MM.1S (cell line): ENCODE measurements around the gene EVI2A.
"Not testable (repeated sequence)": the region's sequence is repeated elsewhere in the genome, so short reads cannot be mapped to it uniquely, and the experiment has no call there.

Experiments used
- DNase-seq: peaks from one replicate; pipeline ENCODE4 v3.0.0-alpha.2; 2015
- H2AFZ ChIP-seq: fragments of 300-600 bp; sonication (generic); 2 replicates; pipeline ENCODE4 v1.6.0; 2016; ENCODE audit warnings: antibody characterized with exemption, low read length
- H3F3A ChIP-seq: fragments of 300-600 bp; sonication (generic); 2 replicates; pipeline ENCODE4 v1.6.1; 2016; ENCODE audit warnings: mild to moderate bottlenecking, antibody characterized with exemption, low read length, moderate library complexity, mixed read lengths; ENCODE audit not compliant: insufficient read depth
- H3K27ac ChIP-seq: fragments of 300-600 bp; sonication (generic); 2 replicates; pipeline ENCODE4 v1.5.1; 2016; ENCODE audit warnings: mild to moderate bottlenecking, low read length
- H3K27me3 ChIP-seq: fragments of 300-600 bp; sonication (generic); replicated peaks from 2 replicates; pipeline ENCODE4 v1.6.0; 2016; ENCODE audit warnings: low read length; ENCODE audit not compliant: insufficient read depth
- H3K36me3 ChIP-seq: fragments of 300-600 bp; sonication (generic); replicated peaks from 2 replicates; pipeline ENCODE4 v1.6.1; 2016; ENCODE audit warnings: mild to moderate bottlenecking, low read length, mixed read lengths; ENCODE audit not compliant: insufficient read depth
- H3K4me1 ChIP-seq: fragments of 300-600 bp; sonication (generic); 2 replicates; pipeline ENCODE4 v1.6.1; 2016; ENCODE audit warnings: low read length, mixed read lengths
- H3K4me2 ChIP-seq: fragments of 300-600 bp; sonication (generic); 2 replicates; pipeline ENCODE4 v1.6.0; 2016; ENCODE audit warnings: low read depth, low read length
- H3K4me3 ChIP-seq: fragments of 300-600 bp; sonication (generic); 2 replicates; pipeline ENCODE4 v1.5.1; 2016; ENCODE audit warnings: low read length, mixed read lengths
- H3K79me2 ChIP-seq: fragments of 300-600 bp; sonication (generic); 2 replicates; pipeline ENCODE4 v1.6.1; 2016; ENCODE audit warnings: mixed run types, low read length, mixed read lengths
- H3K9ac ChIP-seq: fragments of 300-600 bp; sonication (generic); 2 replicates; pipeline ENCODE4 v1.6.1; 2016; ENCODE audit warnings: low read length, mixed read lengths
- H3K9me2 ChIP-seq: fragments of 300-600 bp; sonication (generic); replicated peaks from 2 replicates; pipeline ENCODE4 v1.6.1; 2016; ENCODE audit warnings: mild to moderate bottlenecking, low read length, mixed read lengths; ENCODE audit not compliant: insufficient read depth
- H3K9me3 ChIP-seq: fragments of 300-600 bp; sonication (generic); replicated peaks from 2 replicates; pipeline ENCODE4 v1.6.1; 2016; ENCODE audit warnings: mild to moderate bottlenecking, low read length, mixed read lengths; ENCODE audit not compliant: insufficient read depth
- H4K20me1 ChIP-seq: fragments of 300-600 bp; sonication (generic); 2 replicates; pipeline ENCODE4 v1.6.1; 2016; ENCODE audit warnings: mild to moderate bottlenecking, low read length, moderate library complexity, mixed read lengths; ENCODE audit not compliant: insufficient read depth
- EZH2 ChIP-seq: fragments of 300-600 bp; sonication (generic); optimal IDR thresholded peaks from 2 replicates; pipeline ENCODE3; 2017; ENCODE audit warnings: low read depth, mild to moderate bottlenecking, antibody characterized with exemption, low read length, mixed read lengths
- EZH2phosphoT487 ChIP-seq: fragments of 300-600 bp; sonication (generic); IDR thresholded peaks from 2 replicates; pipeline ENCODE4 v1.6.1; 2018; ENCODE audit warnings: antibody characterized with exemption, low read length
- TF ChIP-seq, protein P1 (sequence below): fragments of 300-600 bp; sonication (generic); IDR thresholded peaks from 2 replicates; pipeline ENCODE4 v1.5.1; 2016; ENCODE audit warnings: antibody characterized with exemption, low read length, mixed read lengths

The EVI2A gene

DNA sequence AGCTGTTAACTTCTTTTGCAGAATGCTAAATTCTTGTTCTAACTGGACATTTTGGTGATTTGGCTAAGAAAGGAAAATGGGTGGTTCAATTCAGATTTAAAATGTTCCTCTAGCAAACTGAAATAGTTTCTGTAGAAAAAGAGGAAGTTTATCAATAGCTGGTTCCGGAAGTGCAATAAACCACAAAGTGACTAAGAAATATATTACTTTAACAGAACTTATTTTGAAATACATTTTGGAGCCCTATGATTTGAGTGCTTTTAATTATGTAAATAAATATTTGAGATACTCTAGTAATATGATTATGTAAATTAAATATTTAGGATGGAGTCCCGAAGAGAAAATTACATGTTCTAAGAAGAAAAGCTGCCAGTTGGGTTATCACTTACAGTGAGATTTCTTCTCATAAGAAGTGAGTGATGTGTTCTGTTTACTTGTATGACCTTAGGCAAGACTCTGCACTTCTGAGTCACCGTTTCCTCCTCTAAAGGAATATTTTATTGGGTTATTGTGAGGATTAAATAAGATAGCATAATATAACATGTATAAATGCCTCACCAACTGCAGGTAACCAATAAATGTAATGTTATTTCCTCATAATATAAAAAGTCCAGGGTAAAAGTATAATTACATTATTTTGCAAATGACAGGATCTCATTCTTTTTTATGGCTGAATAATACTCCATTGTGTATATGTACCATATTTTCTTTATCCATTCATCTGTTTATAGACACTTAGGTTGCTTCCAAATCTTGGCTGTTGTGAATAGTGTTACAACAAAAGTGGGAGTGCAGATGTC, 7.2 kb downstream of the EVI2A start, which contains the start of gene EVI2B:
Gene EVI2B (minus strand): TSS at position 73 of the 800 bp plus-strand sequence. CDS start 8,445 bp downstream, outside the sequence.
- peak within 1 kb of the TSS; percentile 90 for H3K27ac ChIP-seq

DNA sequence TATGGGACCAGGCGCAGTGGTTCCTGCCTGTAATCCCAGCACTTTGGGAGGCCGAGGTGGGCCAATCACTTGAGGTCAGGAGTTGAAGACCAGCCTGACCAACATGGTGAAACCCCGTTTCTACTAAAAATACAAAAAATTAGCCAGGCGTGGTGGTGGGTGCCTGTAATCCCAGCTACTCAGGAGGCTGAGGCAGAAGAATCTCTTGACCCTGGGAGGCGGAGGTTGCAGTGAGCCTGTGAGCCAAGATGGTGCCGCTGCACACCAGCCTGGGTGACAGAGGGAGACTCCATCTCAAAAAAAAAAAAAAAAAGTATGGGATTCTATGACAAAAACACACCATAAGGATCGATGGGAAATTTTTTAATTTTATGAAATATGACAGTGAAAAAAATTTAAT, 9.2 kb downstream of the EVI2A start:
- Histone ChIP-seq H3K4me2 (peak overlapping the region; percentile 94), H3K79me2 (peaks cover 94% of the 10 kb centered on the region), H3K4me3 (peak overlapping the region; percentile 78), H3K4me1 (peaks cover 31% of the 10 kb centered on the region), H3K27ac (peak overlapping the region; percentile 90; the same call in 1 of the 2 replicates), H3K9ac (peak overlapping the region; percentile 82), H3F3A (peaks cover 67% of the 10 kb centered on the region)
- H3K9me3 ChIP-seq, H3K36me3 ChIP-seq, H3K9me2 ChIP-seq, H4K20me1 ChIP-seq, H2AFZ ChIP-seq, H3K27me3 ChIP-seq: not testable (repeated sequence)
- peak; percentile 36 for DNase-seq

More for the DNA sequence above, 7.2 kb downstream of the EVI2A start, which contains the start of gene EVI2B:
- Histone ChIP-seq H3K4me1 (peaks cover 15% of the 10 kb centered on the region), H4K20me1 (no peaks in the 10 kb centered on the region), H3F3A (peaks cover 79% of the 10 kb centered on the region), H3K9ac (peak within 1 kb of the TSS; percentile 82), H3K4me3 (peak within 1 kb of the TSS; percentile 78), H3K9me2 (no peaks in the 10 kb centered on the region), H3K79me2 (peaks cover 94% of the 10 kb centered on the region), H3K9me3 (no peaks in the 10 kb centered on the region), H3K36me3 (no peaks in the 10 kb centered on the region), H3K4me2 (peak within 1 kb of the TSS; percentile 80), H2AFZ (no peak within 1 kb of the TSS), H3K27me3 (no peaks in the 10 kb centered on the region)
- TF ChIP-seq, protein P1, sequence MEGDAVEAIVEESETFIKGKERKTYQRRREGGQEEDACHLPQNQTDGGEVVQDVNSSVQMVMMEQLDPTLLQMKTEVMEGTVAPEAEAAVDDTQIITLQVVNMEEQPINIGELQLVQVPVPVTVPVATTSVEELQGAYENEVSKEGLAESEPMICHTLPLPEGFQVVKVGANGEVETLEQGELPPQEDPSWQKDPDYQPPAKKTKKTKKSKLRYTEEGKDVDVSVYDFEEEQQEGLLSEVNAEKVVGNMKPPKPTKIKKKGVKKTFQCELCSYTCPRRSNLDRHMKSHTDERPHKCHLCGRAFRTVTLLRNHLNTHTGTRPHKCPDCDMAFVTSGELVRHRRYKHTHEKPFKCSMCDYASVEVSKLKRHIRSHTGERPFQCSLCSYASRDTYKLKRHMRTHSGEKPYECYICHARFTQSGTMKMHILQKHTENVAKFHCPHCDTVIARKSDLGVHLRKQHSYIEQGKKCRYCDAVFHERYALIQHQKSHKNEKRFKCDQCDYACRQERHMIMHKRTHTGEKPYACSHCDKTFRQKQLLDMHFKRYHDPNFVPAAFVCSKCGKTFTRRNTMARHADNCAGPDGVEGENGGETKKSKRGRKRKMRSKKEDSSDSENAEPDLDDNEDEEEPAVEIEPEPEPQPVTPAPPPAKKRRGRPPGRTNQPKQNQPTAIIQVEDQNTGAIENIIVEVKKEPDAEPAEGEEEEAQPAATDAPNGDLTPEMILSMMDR = no peak
- TF ChIP-seq EZH2phosphoT487 (no peak), EZH2 (no peak)
- peak; percentile 75 for DNase-seq

DNA sequence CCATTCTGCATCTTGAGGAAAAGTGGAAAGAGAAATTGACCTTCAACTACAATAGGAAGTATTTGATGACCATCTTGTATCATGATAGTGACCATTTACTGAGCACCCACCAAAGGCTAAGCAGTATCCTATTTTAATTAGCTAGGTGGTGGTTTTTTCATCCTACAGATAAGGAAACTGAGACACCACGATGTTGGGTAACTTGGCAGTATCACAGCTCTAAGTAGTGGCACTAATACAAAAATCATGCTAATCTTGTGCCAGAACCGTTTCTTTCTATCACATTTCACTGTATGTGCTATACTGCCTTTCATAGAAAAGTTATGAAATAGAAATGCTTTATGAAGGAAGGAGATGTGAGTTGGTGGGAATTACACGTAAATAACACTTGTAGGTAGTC, 9.9 kb downstream of the EVI2A start:
- peak; percentile 30 for DNase-seq
- Histone ChIP-seq H3K27me3 (no peaks in the 10 kb centered on the region), H3K4me2 (peak overlapping the region; percentile 94), H3K79me2 (peaks cover 94% of the 10 kb centered on the region), H3K4me3 (peak overlapping the region; percentile 78), H2AFZ (no peak overlapping the region), H3K27ac (peak overlapping the region; percentile 90), H4K20me1 (no peaks in the 10 kb centered on the region), H3K4me1 (peaks cover 31% of the 10 kb centered on the region), H3K36me3 (peaks cover 1% of the 10 kb centered on the region; the same call in 1 of the 2 replicates), H3K9ac (peak overlapping the region; percentile 82), H3K9me2 (no peaks in the 10 kb centered on the region), H3F3A (peaks cover 62% of the 10 kb centered on the region), H3K9me3 (no peaks in the 10 kb centered on the region)
- TF ChIP-seq EZH2phosphoT487 = no peak
- TF ChIP-seq, protein P1 = no peak
- no peak for TF ChIP-seq EZH2

DNA sequence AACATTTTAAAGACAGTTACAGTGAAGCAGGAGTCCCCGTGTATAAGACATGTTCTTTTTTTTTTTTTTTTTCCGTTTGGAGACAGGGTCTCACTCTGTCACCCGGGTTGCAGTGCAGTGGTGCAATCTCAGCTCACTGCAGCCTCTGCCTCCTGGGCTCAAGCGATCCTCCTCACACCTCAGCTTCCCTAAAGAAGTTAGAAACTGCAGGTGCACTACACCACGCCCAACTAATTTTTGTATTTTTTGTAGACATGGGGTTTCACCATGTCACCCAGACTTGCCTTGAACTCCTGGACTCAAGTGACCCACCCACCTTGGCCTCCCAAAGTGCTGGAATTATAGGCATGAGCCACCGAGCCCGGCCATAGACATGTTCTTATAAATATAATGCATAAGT, 10.5 kb downstream of the EVI2A start:
- peak overlapping the region; percentile 94 for H3K4me2 ChIP-seq
- peaks cover 55% of the 10 kb centered on the region for H3F3A ChIP-seq

More for the DNA sequence above, 10.5 kb downstream of the EVI2A start:
- Histone ChIP-seq H3K27me3 (no peaks in the 10 kb centered on the region), H3K36me3 (peaks cover 4% of the 10 kb centered on the region; the same call in 1 of the 2 replicates), H3K9ac (peak overlapping the region; percentile 82; the same call in 1 of the 2 replicates), H4K20me1 (no peaks in the 10 kb centered on the region), H3K4me3 (peak overlapping the region; percentile 78), H3K79me2 (peaks cover 94% of the 10 kb centered on the region), H3K27ac (peak overlapping the region; percentile 90), H2AFZ (no peak overlapping the region), H3K9me2 (no peaks in the 10 kb centered on the region), H3K9me3 (no peaks in the 10 kb centered on the region), H3K4me1 (peaks cover 27% of the 10 kb centered on the region)
- DNase-seq = peak; percentile 84
- TF ChIP-seq, protein P1 = no peak
- TF ChIP-seq EZH2phosphoT487 = no peak
- TF ChIP-seq EZH2 = no peak
